Bronchial epithelial cell (primary cell): ENCODE results near the gene B3GAT2. TPM values are rescaled to one million over a fixed set of nuclear protein-coding genes. Genes with fewer than 3 reads are reported as not detected.

ENCODE experiments used
- DNase-seq: peaks from one replicate; pipeline ENCODE4 v3.0.0-alpha.2; 2010; ENCODE audit warnings: low read depth
- FAIRE-seq: peaks from 2 replicates; lab custom pipeline; 2011; peaks lifted over from hg19 to GRCh38; lab: Jason Lieb, UNC
- H3K27me3 ChIP-seq: 2 replicates; pipeline ENCODE4 v1.5.1; 2011; ENCODE audit warnings: low read length; ENCODE audit not compliant: control insufficient read depth, insufficient read depth
- H3K36me3 ChIP-seq: 2 replicates; pipeline ENCODE4 v1.5.1; 2011; ENCODE audit warnings: low read length; ENCODE audit not compliant: control insufficient read depth, insufficient read depth
- H3K4me3 ChIP-seq: 2 replicates; pipeline ENCODE4 v1.5.1; 2011; ENCODE audit warnings: mild to moderate bottlenecking, low read depth, low read length, control low read depth
- total RNA-seq: library from RNA; depleted of rRNA; stranded (reverse); fragments of >200 nt; gene quantifications from 2 replicates; pipeline ENCODE4 v1.2.1, GENCODE V29; 2014
- TF ChIP-seq, protein P1 (sequence below): IDR thresholded peaks from 2 replicates; pipeline ENCODE4 v1.5.1; 2011; ENCODE audit warnings: mild to moderate bottlenecking, moderate library complexity, low read length, control low read depth, inconsistent platforms; ENCODE audit not compliant: insufficient read depth, severe bottlenecking

The B3GAT2 gene, protein sequence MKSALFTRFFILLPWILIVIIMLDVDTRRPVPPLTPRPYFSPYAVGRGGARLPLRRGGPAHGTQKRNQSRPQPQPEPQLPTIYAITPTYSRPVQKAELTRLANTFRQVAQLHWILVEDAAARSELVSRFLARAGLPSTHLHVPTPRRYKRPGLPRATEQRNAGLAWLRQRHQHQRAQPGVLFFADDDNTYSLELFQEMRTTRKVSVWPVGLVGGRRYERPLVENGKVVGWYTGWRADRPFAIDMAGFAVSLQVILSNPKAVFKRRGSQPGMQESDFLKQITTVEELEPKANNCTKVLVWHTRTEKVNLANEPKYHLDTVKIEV
- total RNA-seq: under 0.01 TPM in 1 of 2 replicates, not detected in the other

DNA sequence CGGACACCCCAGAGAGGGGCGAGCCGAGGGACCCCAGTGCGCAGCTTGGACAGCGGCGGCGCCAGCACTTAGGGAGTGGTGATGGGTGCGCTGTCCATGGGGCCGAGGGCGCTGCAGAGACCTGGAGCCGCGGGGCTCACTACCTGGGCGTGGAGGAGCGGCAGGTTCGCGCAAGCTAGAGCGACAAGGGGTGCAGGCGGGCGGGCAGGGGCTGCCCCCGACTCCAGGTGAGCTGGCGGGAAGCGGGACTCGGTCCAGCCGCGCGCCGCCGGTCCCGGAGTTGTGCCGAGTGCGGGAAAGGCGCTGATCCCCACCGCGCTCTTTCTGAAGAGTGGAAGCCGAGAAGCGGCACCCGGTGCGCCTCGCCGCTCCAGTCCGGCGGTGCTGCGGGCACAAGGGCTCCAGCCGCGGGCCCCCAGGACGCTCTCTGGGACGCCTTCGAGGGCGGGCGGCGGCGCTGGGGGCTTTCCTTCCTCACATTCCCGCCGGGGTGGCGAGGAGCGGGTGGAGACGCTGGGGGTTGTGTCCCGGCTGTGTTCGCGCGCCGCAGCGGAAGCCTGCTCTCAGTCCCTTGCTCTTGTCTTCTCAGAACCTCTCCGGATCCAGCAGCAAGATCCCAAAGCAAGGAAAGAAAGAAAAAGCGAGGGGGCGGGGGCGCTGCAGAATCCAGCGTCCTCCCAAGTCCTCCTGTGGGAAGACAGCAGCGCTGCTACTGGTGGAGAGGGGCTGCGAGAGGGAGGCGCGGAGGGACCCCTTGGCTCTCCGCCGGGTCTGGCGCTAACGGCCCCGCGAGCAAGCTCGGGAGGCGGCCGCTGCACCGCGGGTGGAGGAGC lies at the start of gene B3GAT2:
TSS of gene B3GAT2 (minus strand) at position 610 of the 833 bp plus-strand sequence. CDS start 631 bp downstream, outside the sequence.
- Histone ChIP-seq H3K4me3 (peak within 1 kb of the TSS; percentile 39), H3K36me3 (no peaks in the 10 kb centered on the region), H3K27me3 (peaks cover 30% of the 10 kb centered on the region)
- TF ChIP-seq, protein P1, sequence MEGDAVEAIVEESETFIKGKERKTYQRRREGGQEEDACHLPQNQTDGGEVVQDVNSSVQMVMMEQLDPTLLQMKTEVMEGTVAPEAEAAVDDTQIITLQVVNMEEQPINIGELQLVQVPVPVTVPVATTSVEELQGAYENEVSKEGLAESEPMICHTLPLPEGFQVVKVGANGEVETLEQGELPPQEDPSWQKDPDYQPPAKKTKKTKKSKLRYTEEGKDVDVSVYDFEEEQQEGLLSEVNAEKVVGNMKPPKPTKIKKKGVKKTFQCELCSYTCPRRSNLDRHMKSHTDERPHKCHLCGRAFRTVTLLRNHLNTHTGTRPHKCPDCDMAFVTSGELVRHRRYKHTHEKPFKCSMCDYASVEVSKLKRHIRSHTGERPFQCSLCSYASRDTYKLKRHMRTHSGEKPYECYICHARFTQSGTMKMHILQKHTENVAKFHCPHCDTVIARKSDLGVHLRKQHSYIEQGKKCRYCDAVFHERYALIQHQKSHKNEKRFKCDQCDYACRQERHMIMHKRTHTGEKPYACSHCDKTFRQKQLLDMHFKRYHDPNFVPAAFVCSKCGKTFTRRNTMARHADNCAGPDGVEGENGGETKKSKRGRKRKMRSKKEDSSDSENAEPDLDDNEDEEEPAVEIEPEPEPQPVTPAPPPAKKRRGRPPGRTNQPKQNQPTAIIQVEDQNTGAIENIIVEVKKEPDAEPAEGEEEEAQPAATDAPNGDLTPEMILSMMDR: no peak
- FAIRE-seq (no peak), DNase-seq (no peak)

DNA sequence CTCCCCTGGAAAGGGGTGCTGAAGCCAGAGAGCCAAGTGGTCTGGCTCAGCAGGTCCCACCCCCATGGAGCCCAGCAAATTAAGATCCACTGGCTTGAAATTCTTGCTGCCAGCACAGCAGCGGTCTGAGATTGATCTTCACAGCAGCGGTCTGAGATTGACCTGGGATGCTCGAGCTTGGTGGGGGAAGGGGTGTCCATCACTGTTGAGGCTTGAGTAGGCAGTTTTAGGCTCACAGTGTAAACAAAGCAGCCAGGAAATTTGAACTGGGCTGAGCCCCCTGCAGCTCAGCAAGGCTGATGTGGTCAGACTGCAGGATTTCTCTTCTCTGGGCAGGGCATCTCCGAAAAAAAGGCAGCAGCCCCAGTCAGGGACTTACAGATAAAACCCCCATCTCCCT lies 41.3 kb upstream of the B3GAT2 start:
- FAIRE-seq: no peak
- Histone ChIP-seq H3K4me3 (no peak overlapping the region), H3K36me3 (no peaks in the 10 kb centered on the region), H3K27me3 (no peaks in the 10 kb centered on the region)
- no peak for DNase-seq
- TF ChIP-seq, protein P1: no peak

DNA sequence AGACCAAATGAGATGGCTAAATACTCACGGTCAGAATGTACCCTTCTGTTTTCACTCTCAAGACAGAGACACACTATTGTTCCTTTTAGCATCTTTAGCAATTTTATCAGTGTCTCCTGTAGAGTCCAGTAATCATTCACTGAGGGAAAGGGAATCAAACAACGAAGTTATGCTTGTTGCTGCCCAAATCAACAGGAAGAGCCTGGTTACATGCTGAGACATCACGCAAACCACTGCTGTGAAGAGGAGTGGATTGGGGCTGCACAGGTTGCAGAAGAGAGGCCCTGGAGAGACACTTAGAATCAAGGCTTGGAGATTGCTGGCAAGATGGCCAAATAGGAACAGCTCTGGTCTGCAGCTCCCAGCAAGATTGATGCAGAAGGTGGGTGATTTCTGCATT lies 40.5 kb upstream of the B3GAT2 start:
- no peaks in the 10 kb centered on the region for H3K27me3 ChIP-seq
- H3K4me3 ChIP-seq: no peak overlapping the region
- FAIRE-seq (no peak), DNase-seq (no peak)
- H3K36me3 ChIP-seq: no peaks in the 10 kb centered on the region
- TF ChIP-seq, protein P1: no peak

DNA sequence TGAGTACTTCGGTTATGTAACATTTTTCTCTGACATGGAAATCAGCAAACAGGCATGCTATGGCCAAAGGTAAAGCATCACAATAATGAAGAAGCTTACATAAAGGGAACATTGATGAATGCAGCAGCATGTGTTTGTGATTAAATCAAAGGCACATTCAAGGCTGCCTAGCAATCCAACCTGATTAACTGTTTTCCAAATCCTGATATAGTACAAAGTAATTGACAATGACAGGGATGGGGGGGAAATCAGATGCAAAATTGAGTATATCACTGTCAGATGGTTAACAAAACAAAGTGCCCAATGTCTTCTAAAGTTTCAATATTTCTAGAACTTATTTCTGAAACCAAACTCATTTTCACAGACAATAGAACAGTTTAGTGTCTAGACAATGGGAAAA lies 39.2 kb upstream of the B3GAT2 start:
- H3K36me3 ChIP-seq: no peaks in the 10 kb centered on the region
- DNase-seq (no peak), FAIRE-seq (no peak)
- H3K4me3 ChIP-seq: no peak overlapping the region
- no peaks in the 10 kb centered on the region for H3K27me3 ChIP-seq
- TF ChIP-seq, protein P1: no peak

DNA sequence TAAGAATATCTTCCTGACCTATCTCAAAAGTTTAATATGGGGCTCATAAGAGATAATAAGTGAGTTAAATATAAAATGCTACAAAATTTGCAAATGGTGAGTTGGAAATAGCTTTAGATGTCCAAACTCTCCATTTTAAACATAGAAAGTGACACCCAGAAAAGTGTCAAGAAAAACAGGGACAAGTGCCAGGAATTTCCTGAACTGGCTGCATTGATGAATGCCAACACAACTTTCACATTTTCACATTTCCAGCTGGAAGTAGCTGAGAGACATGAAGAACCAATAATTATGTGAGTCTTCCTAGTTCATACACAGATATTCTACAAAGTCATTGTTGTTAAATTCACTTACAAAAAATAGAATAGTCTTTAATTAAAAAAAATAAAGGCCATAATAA lies 38.6 kb upstream of the B3GAT2 start:
- TF ChIP-seq, protein P1: no peak
- FAIRE-seq: no peak
- Histone ChIP-seq H3K4me3 (no peak overlapping the region), H3K27me3 (no peaks in the 10 kb centered on the region), H3K36me3 (no peaks in the 10 kb centered on the region)
- DNase-seq: no peak
